22Rv1 (cell line): ENCODE data around the gene ZNF275.

Experiments
- CTCF ChIP-seq: fragments of 450-650 bp; IDR thresholded peaks from 2 replicates; pipeline ENCODE4 v1.5.1; 2017; ENCODE audit warnings: mild to moderate bottlenecking
- ZFX ChIP-seq: fragments of 450-650 bp; IDR thresholded peaks from 2 replicates; pipeline ENCODE4 v1.6.1; 2017; ENCODE audit warnings: antibody characterized with exemption, borderline replicate concordance

- no peak for TF ChIP-seq CTCF
- no peak for TF ChIP-seq ZFX
These were observed 40.5 kb downstream of the ZNF275 start for GRCh38 chrX:153374426-153374825.
